Left lung (tissue), 10 donors: ENCODE results near the gene WDR59. TPM values are rescaled to one million over a fixed set of nuclear protein-coding genes. Genes with fewer than 3 reads are reported as not detected.

Experiments used
- ATAC-seq: fragments of 200-7000 bp; cut with Tn5 transposase; one replicate; pipeline ENCODE4 v1.9.1; 2020; ENCODE audit warnings: moderate library complexity
- DNase-seq, 4 donors: peaks; one replicate each; pipeline ENCODE4 v3.0.0-alpha.2; 2013 to 2020
- H3K27ac ChIP-seq, 2 donors: fragments of 200-600 bp; sonication (generic) in 1 of 2; one replicate each; pipeline versions ENCODE4 v1.5.0 to v1.8.0; 2020 to 2021
- H3K27me3 ChIP-seq, 2 donors: fragments of 200-600 bp; sonication (generic) in 1 of 2; one replicate each; pipeline versions ENCODE4 v1.5.0 to v1.8.0; 2020 to 2021
- H3K36me3 ChIP-seq, 2 donors: fragments of 200-600 bp; sonication (generic) in 1 of 2; one replicate each; pipeline versions ENCODE4 v1.5.0 to v1.8.0; 2020 to 2021
- H3K4me1 ChIP-seq, 2 donors: fragments of 200-600 bp; one replicate each; pipeline ENCODE4 v1.8.0; 2021
- H3K4me3 ChIP-seq, 2 donors: fragments of 200-600 bp; sonication (generic) in 1 of 2; one replicate each; pipeline versions ENCODE4 v1.5.0 to v1.8.0; 2020 to 2021; ENCODE audit warnings: mild to moderate bottlenecking in 1 of 2
- H3K9me3 ChIP-seq, 2 donors: fragments of 200-600 bp; sonication (generic) in 1 of 2; one replicate each; pipeline versions ENCODE4 v1.5.0 to v1.8.0; 2020 to 2021
- CTCF ChIP-seq, 2 donors: fragments of 200-600 bp; sonication (generic) in 1 of 2; IDR thresholded peaks; one replicate each; pipeline versions ENCODE4 v1.5.0 to v1.8.0; 2021; ENCODE audit warnings: antibody characterized with exemption in 2 of 2
- intact Hi-C, 2 donors: fragments of 100-400 bp; cut with DNase I; formaldehyde crosslinking; loops; one replicate each; pipeline versions ENCODE4 v1.11.2 to v1.14.2; 2022
- polyA plus RNA-seq, 6 donors: library from polyadenylated mRNA; unstranded; fragments of 120-200 nt; gene quantifications; one replicate each; pipeline ENCODE4 v1.2.1, GENCODE V29; 2013; ENCODE audit not compliant: insufficient read length in 6 of 6
- total RNA-seq, 2 donors: library from RNA; stranded (reverse); fragmentation: NEBNext Ultra II Directional; extraction: Animal tissue kit (Norgen Biotek cat#: 25700); gene quantifications; one replicate each; pipeline ENCODE4 v1.2.1, GENCODE V29; 2021
- donor health status: DM: no; HTN: yes; CAD: no.
- donor health status: DM: no; HTN: no; CAD: no.

WDR59 gene
- total and polyA plus RNA-seq, 8 donors: 46.9 to 113 (median 97.6) TPM

- Histone ChIP-seq H3K9me3 (no peaks in the 10 kb centered on the region), H3K4me3 (no peak overlapping the region), H3K4me1 (no peaks in the 10 kb centered on the region), H3K27me3 (no peaks in the 10 kb centered on the region), H3K27ac (no peak overlapping the region), H3K36me3 (peaks cover 0 to 77% of the 10 kb centered on the region in 2 donors)
- ATAC-seq (no peak), DNase-seq (no peak)
- TF ChIP-seq CTCF (IDR thresholded peaks at IDR 0.05): no peak
- intact Hi-C loops: no loop called here
These were observed 34.4 kb downstream of the WDR59 start for GRCh38 chr16:74950511-74950910.

GRCh38 chr16:74949309-74949708, 35.6 kb downstream of the WDR59 start:
- intact Hi-C loops: no loop called here
- Histone ChIP-seq H3K27me3 (no peaks in the 10 kb centered on the region), H3K4me1 (no peaks in the 10 kb centered on the region), H3K9me3 (no peaks in the 10 kb centered on the region), H3K36me3 (peaks cover 0 to 75% of the 10 kb centered on the region in 2 donors), H3K27ac (no peak overlapping the region), H3K4me3 (no peak overlapping the region)
- TF ChIP-seq CTCF (IDR thresholded peaks at IDR 0.05): no peak
- DNase-seq (no peak), ATAC-seq (no peak)

GRCh38 chr16:74944466-74944865, 40.5 kb downstream of the WDR59 start:
- H3K27ac ChIP-seq: no peak overlapping the region
- TF ChIP-seq CTCF (IDR thresholded peaks at IDR 0.05): no peak
- intact Hi-C loops: no loop called here
- H3K4me3 ChIP-seq: no peak overlapping the region
- no peaks in the 10 kb centered on the region for H3K4me1 ChIP-seq
- ATAC-seq (no peak), DNase-seq (no peak)
- peaks cover 0 to 81% of the 10 kb centered on the region in 2 donors for H3K36me3 ChIP-seq
- H3K27me3 ChIP-seq: no peaks in the 10 kb centered on the region
- no peaks in the 10 kb centered on the region for H3K9me3 ChIP-seq

- intact Hi-C loops: no loop called here
These were observed 41.7 kb downstream of the WDR59 start for GRCh38 chr16:74942977-74943918.

More at GRCh38 chr16:74942977-74943918, 41.7 kb downstream of the WDR59 start:
- Histone ChIP-seq H3K4me3 (no peak overlapping the region), H3K36me3 (peaks cover 0 to 80% of the 10 kb centered on the region in 2 donors), H3K4me1 (no peaks in the 10 kb centered on the region), H3K9me3 (no peaks in the 10 kb centered on the region), H3K27me3 (no peaks in the 10 kb centered on the region), H3K27ac (no peak overlapping the region)
- ATAC-seq (no peak), DNase-seq (peak in 1 of 4 donors; percentile 6)
- no peak for TF ChIP-seq CTCF (IDR thresholded peaks at IDR 0.05)
